Neuron (in vitro differentiated cells): ENCODE data around the gene IREB2.

ENCODE experiments used
- H2AFZ ChIP-seq: one replicate; pipeline ENCODE4 v1.6.1; 2013; ENCODE audit warnings: low read depth, mild to moderate bottlenecking, inconsistent platforms, low read length, moderate library complexity
- H3K27me3 ChIP-seq: one replicate; pipeline ENCODE4 v1.6.1; 2013; ENCODE audit warnings: low read length; ENCODE audit not compliant: insufficient read depth
- H3K36me3 ChIP-seq: one replicate; pipeline ENCODE4 v1.6.1; 2013; ENCODE audit warnings: low read length; ENCODE audit not compliant: insufficient read depth
- H3K4me1 ChIP-seq: one replicate; pipeline ENCODE4 v1.6.1; 2013; ENCODE audit warnings: low read length; ENCODE audit not compliant: insufficient read depth
- H3K4me3 ChIP-seq: 2 replicates; pipeline ENCODE4 v1.5.1; 2013; ENCODE audit warnings: mild to moderate bottlenecking, low read length, moderate library complexity
- H3K9me3 ChIP-seq: one replicate; pipeline ENCODE4 v1.6.1; 2013; ENCODE audit warnings: low read length

IREB2 gene

DNA sequence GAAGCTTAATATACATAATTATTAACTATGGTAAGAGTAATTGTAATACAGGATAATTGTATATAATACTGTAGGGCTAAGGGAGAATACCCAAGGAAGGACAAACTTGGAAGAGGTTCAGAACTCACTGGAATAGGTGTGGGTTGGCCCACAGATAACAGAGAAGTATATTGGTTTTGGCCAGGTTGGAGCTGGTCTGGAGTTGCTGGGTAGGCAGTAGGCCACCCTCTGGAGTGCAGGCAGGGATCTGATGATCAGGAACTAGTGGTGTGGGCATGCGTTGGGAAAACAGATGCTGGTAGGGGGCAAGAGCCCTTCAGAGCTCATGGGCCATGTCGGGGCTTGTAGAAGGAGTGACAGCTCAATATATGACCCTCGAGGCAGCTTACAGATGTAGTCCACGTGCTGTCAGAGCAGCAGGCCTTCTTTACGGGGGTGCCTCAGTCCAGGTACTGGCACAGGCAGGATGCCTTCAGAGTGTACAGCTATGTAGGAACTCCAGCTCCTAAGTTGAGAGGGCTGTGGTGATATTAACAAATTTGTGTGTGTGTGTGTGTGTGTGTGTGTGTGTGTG is 12.4 kb downstream of the IREB2 start:
- Histone ChIP-seq H3K9me3 (no peaks in the 10 kb centered on the region), H3K36me3 (peaks cover 26% of the 10 kb centered on the region), H3K4me3 (no peak overlapping the region), H3K27me3 (no peaks in the 10 kb centered on the region), H2AFZ (no peak overlapping the region), H3K4me1 (no peaks in the 10 kb centered on the region)

DNA sequence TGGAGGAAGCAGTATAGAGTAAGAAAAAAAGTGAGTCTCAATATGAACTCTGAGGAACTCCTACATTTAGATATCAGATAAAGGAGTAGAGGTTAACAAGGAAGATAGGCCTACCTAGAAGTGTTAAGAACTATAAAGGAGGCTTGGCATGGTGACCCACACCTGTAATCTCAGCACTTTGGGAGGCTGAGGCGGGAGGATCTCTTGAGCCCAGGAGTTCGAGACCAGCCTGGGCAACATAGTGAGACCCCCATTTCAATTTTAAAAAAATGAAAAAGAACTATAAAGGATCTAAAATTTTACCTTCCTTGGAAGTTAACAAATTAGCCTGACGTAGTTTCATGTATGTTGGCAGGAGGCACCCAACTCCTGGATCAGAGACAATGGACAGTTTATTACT is 14.5 kb downstream of the IREB2 start:
- H3K36me3 ChIP-seq, result peaks cover 7% of the 10 kb centered on the region
- no peak overlapping the region for H2AFZ ChIP-seq
- no peaks in the 10 kb centered on the region for H3K9me3 ChIP-seq
- H3K4me1 ChIP-seq, result no peaks in the 10 kb centered on the region
- H3K27me3 ChIP-seq, result no peaks in the 10 kb centered on the region
- H3K4me3 ChIP-seq, result no peak overlapping the region

DNA sequence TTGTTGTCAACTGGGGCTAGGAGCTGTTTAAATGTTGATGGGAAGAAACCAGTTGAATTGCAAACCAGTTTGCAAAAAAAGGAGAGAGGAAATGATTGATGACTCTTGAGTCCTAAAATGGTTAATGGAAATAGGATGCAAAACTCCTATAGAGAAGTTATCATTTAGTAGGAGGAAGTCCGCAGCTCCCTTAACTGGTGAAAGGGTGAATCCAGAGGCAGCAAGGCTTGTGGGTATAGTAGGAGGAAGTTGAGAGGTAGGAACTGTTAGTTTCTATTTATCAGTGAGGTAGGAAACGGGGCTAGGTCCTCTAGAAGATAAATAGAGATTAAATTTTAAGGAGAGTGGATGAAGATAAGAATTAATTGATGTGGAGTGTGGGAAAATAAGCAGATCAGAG is 15.4 kb downstream of the IREB2 start:
- H3K36me3 ChIP-seq, result peaks cover 3% of the 10 kb centered on the region
- H3K4me3 ChIP-seq, result no peak overlapping the region
- no peak overlapping the region for H2AFZ ChIP-seq
- no peaks in the 10 kb centered on the region for H3K4me1 ChIP-seq
- H3K27me3 ChIP-seq, result no peaks in the 10 kb centered on the region
- H3K9me3 ChIP-seq, result no peaks in the 10 kb centered on the region

DNA sequence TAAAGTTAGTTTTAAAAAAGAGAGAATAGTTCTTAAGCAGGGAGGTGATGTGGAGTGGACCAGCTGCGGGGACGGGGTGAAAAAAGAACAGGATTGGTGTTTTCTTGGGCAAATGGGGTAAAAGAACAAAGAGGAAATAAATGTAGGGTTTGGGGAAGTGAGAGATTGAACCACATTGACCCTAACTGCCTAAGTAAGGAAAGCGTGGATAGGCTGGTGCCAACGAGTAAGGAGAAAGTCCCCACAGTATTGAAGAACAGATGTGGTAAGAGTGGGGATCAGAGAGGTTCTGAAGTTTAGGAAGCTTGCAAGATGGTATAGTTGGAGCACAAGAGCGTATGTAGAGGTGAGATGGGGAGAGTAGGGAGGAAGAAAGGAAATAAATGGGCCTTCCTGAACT is 17.0 kb downstream of the IREB2 start:
- H2AFZ ChIP-seq, result no peak overlapping the region
- H3K4me3 ChIP-seq, result no peak overlapping the region
- H3K36me3 ChIP-seq, result peaks cover 6% of the 10 kb centered on the region
- no peaks in the 10 kb centered on the region for H3K4me1 ChIP-seq
- no peaks in the 10 kb centered on the region for H3K27me3 ChIP-seq
- no peaks in the 10 kb centered on the region for H3K9me3 ChIP-seq

DNA sequence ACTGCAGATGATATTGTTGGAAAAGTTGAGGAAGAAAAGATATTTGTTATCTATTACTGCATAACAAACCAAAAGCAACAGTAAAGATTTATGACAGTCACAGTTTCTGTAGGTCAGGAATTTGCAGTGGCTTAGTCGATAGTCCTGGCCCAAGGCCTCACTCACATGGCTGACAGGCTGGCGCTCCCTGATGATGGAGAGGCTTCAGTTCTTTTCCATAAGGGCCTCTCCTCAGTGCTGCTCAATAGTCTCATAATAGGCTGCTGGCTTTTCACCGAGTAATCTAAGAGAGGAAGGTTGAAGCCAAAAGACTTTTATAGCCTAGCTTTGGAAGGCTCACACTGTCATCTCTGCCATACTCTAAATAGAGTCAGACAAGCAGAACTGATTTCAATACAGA is 17.7 kb downstream of the IREB2 start:
- H2AFZ ChIP-seq, result no peak overlapping the region
- H3K36me3 ChIP-seq, result peaks cover 9% of the 10 kb centered on the region
- H3K9me3 ChIP-seq, result no peaks in the 10 kb centered on the region
- no peaks in the 10 kb centered on the region for H3K27me3 ChIP-seq
- no peak overlapping the region for H3K4me3 ChIP-seq
- no peaks in the 10 kb centered on the region for H3K4me1 ChIP-seq

DNA sequence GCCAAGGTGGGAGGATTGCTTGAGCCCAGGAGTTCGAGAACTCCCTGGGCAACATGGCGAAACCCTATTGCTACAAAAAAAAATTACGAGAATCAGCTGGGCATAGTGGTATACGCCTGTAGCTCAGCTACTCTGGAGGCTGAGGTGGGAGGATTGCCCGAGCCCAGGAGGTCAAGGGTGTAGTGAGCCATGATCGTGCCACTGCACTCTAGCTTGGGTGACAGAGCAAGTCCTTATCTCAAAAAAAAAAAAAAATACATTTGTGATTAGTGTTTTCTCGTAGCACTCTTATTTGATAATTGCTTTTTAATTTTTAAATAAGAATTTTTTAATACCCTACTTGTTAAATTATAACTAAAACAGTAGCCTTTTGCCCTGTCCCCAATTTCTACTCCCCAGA is 18.4 kb downstream of the IREB2 start:
- no peaks in the 10 kb centered on the region for H3K27me3 ChIP-seq
- H3K4me3 ChIP-seq, result no peak overlapping the region
- H3K4me1 ChIP-seq, result no peaks in the 10 kb centered on the region
- no peak overlapping the region for H2AFZ ChIP-seq
- H3K36me3 ChIP-seq, result peaks cover 12% of the 10 kb centered on the region
- no peaks in the 10 kb centered on the region for H3K9me3 ChIP-seq

DNA sequence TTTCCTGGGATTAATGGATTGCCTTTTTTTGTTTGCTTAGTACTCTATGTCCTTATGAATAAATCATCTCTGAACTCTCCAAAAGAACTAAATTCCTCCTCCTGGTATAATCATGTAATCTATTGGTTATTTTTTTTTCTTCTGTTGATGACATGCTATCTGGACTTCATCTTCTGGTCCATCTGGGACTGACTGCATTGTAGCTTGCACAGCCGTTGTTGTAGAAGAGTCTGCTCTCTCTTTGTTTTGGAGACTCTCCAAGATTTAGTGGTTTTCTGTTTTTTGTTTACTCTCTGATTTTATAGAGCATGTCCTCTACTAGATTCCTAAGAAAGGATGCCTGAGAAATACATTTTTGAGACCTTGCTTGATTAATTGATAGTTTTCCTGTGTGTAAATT is 19.1 kb downstream of the IREB2 start:
- no peaks in the 10 kb centered on the region for H3K4me1 ChIP-seq
- no peaks in the 10 kb centered on the region for H3K27me3 ChIP-seq
- H2AFZ ChIP-seq, result no peak overlapping the region
- H3K4me3 ChIP-seq, result no peak overlapping the region
- peaks cover 12% of the 10 kb centered on the region for H3K36me3 ChIP-seq
- no peaks in the 10 kb centered on the region for H3K9me3 ChIP-seq

DNA sequence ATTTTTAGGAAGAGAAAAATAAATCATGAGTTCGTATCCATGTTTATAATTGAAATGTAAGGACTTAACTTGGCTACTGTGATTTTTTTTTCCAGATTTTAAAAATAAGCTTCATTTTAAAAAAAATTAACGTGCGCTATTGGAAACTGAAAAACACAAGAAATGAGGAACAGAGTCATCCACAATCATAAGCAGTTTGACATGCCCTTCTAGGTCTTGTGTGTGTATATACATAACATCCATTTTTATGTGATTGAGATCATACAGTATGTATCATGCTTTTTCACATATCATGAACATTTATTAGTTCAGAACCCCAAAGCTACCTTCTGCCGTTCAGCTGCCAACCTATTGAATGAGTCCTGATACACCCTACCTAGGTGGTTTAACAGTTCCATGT is 22.7 kb downstream of the IREB2 start:
- no peaks in the 10 kb centered on the region for H3K4me1 ChIP-seq
- no peaks in the 10 kb centered on the region for H3K9me3 ChIP-seq
- no peaks in the 10 kb centered on the region for H3K27me3 ChIP-seq
- H2AFZ ChIP-seq, result no peak overlapping the region
- H3K36me3 ChIP-seq, result peaks cover 43% of the 10 kb centered on the region
- no peak overlapping the region for H3K4me3 ChIP-seq

DNA sequence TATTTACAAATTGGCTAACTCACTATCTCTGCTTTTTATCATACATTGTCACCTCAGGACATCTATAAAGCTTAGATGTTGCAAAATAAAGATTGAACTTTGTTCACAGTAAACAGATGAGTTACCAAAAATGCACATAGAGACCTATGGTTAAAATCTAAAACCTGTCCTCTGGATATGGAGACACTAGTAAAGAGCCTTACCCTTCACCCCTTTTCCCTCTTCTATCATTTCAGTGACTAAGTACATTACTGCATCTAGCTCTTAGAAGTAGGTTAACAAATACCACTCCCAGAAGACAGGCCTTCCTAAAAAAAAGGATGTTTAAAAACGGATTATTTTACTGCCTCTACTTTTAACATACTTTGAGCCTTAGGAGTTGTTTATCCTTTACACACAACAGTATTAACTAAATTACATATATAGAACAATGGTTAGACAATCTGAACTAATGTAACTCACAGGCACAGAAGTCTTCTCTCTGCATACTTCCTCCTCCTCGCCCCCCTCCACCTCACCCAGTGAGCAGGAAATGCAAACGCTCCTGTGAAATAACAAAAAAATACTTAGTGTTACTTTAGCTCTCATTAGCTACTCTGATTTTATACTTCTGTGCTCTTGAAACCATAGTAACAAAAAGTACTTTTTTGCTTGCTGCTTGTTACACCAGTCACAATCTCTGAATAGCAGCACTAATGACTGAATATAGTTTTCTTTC is 23.3 kb downstream of the IREB2 start:
- Histone ChIP-seq H3K4me1 (no peaks in the 10 kb centered on the region), H3K36me3 (peaks cover 48% of the 10 kb centered on the region), H2AFZ (no peak overlapping the region), H3K27me3 (no peaks in the 10 kb centered on the region), H3K9me3 (no peaks in the 10 kb centered on the region), H3K4me3 (no peak overlapping the region)

DNA sequence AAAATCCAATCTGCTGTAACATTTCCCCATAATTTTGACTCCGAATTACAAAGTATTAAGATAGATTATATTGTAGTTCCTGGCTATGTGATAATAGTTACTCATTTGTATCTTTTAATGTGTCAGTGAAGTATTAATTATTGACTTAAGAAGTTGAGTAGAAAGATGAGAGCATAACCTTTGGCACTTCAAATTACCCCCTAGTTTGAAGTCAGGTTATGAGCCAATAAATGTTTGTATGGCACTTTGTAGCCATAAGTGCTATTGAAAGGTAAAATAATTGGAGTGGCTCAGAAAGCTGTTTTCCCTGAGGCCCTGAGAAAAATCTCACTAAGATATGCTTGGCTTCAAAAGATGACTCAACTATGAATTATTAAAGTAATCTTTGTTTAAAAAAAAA is 31.0 kb downstream of the IREB2 start:
- Histone ChIP-seq H3K9me3 (no peaks in the 10 kb centered on the region), H3K36me3 (peaks cover 81% of the 10 kb centered on the region), H3K4me1 (no peaks in the 10 kb centered on the region), H3K27me3 (no peaks in the 10 kb centered on the region), H2AFZ (no peak overlapping the region), H3K4me3 (no peak overlapping the region)

DNA sequence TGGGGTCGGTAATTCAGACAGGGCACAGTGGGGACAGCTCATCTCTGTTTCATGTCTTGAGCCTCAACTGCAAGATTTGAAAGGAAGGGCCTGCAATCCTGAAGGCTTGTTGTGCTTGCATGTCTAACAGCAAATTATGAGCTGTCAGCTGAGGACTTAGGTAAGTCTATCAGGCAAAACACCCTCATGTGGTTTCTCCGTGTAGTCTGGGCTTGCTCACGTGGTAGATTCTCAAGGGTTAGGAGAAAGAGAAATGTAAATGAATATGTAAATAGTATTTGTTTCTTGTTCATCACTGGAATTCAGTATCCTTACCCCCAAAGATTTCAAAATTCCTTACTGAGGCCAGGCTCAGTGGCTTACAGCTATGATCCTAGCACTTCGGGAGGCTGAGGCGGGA is 39.3 kb downstream of the IREB2 start:
- Histone ChIP-seq H3K4me1 (no peaks in the 10 kb centered on the region), H3K9me3 (no peaks in the 10 kb centered on the region), H2AFZ (no peak overlapping the region), H3K4me3 (no peak overlapping the region), H3K36me3 (peaks cover 68% of the 10 kb centered on the region), H3K27me3 (no peaks in the 10 kb centered on the region)

DNA sequence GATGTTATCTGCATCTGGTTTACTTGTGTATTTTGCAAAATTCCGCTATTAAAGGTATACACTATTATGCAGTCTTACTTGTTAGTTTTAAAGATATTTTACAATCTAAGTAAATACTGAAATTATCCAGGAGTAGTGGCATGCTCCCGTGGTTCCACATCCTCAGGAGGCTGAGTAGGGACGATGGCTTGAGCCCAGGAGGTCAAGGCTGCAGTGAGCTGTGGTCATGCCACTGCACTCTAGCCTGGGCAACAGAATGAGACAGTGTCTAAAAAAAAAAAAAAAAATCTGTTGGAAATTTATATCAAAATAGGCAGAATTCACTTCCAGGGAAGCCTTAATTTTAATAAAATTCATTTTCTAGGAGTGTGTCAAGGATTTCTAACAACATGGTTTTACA is 41.6 kb downstream of the IREB2 start:
- H3K4me3 ChIP-seq, result no peak overlapping the region
- no peaks in the 10 kb centered on the region for H3K4me1 ChIP-seq
- peaks cover 67% of the 10 kb centered on the region for H3K36me3 ChIP-seq
- no peak overlapping the region for H2AFZ ChIP-seq
- no peaks in the 10 kb centered on the region for H3K27me3 ChIP-seq
- H3K9me3 ChIP-seq, result no peaks in the 10 kb centered on the region

DNA sequence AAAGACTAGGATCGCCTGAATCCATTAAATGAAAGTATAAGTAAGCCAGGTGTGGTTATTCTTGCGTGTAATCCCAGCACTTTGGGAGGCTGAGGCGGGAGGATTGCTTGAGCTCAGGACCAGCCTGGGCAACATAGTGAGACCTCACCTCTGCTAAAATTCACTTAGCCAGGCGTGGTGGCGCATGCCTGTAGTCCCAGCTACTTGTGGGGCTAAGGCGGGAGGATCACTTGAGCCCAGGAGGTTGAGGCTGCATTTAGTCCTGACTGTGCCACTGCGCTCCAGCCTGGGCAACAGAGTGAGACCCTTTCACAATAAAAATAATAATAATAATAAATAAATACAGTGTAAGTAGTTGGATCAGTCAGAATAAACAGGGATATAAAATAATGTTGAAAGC is 43.9 kb downstream of the IREB2 start:
- no peaks in the 10 kb centered on the region for H3K27me3 ChIP-seq
- H3K4me3 ChIP-seq, result no peak overlapping the region
- no peaks in the 10 kb centered on the region for H3K4me1 ChIP-seq
- H3K9me3 ChIP-seq, result no peaks in the 10 kb centered on the region
- H3K36me3 ChIP-seq, result peaks cover 74% of the 10 kb centered on the region
- no peak overlapping the region for H2AFZ ChIP-seq

DNA sequence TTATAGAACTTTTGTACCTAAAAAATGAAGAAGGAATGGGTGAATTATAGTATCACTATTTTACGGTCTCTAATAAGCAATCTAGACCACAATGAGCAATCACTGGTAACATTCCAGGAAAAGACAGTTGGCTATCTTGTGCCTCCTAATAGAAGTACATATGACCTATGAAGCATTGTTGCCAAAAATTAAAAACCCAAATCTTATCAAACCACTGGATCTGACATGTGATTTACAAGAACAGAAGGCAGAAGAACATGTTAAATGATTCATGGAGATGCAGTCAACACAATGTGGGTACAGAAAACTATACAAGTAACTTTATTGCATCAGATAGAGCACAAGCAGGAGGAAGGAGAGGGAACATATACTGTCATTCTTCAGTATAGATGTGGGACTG is 54.9 kb downstream of the IREB2 start:
- Histone ChIP-seq H3K4me3 (no peak overlapping the region), H3K36me3 (peaks cover 94% of the 10 kb centered on the region), H2AFZ (no peak overlapping the region), H3K9me3 (no peaks in the 10 kb centered on the region), H3K4me1 (no peaks in the 10 kb centered on the region), H3K27me3 (no peaks in the 10 kb centered on the region)
